Measurements from ENCODE around the gene BOC. TPM values are rescaled to one million over a fixed set of nuclear protein-coding genes. Genes with fewer than 3 reads are reported as not detected.

BOC gene
- total RNA-seq, 2 experiments from 2014 or later: not detected

DNA sequence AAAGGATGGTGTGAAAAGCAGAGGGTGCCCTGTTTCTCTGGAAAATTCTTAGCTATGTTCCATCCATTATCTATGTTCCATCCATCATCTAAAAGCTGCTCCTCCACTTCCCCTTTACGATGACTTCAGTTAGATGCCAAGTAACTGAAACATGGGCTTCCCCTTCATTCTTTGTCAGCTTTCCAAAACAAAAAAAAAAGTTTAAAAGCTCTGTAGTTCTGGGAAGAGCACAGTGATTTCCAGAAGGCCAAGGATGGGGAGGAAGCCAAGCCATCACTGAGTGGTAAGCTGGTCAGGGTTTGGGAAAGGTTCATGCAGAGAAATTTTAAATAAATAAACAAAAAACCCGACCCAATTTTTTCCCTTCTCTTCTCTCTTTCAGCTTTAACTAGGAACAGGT lies 118.4 kb downstream of the BOC start:
- ChIA-PET CTCF (no interaction called here), POLR2A (no interaction called here)
- Mint-ChIP-seq H3K4me1 (ENCODE audit: low read depth) (no peaks in the 10 kb centered on the region), H3K9me3 (no peaks in the 10 kb centered on the region), H3K4me3 (no peak overlapping the region), H3K27me3 (no peaks in the 10 kb centered on the region), H3K27ac (no peak overlapping the region), H3K36me3 (ENCODE audit: low read depth) (peaks cover 52% of the 10 kb centered on the region)
- H3K4me3 ChIP-seq (ENCODE audit: low read length): no peak overlapping the region
- TF ChIP-seq CTCF (IDR thresholded peaks at IDR 0.05): no peak
- DNase-seq: no peak
- no peaks in the 10 kb centered on the region for H3K27me3 ChIP-seq (ENCODE audit: control insufficient read depth in 1 of 2, insufficient read depth in 2 of 2, low read length in 2 of 2)
- H3K27ac ChIP-seq (ENCODE audit: low read depth in 1 of 2, low read length in 2 of 2): no peak overlapping the region
- H3K36me3 ChIP-seq (ENCODE audit: insufficient read depth, low read length): no peaks in the 10 kb centered on the region
- ATAC-seq (ENCODE audit: poor library complexity): no peak
- no peaks in the 10 kb centered on the region for H3K4me1 ChIP-seq (ENCODE audit: insufficient read depth, low read length)
- H3K9me3 ChIP-seq (ENCODE audit: control insufficient read depth in 1 of 2, insufficient read depth in 1 of 2, low read length in 2 of 2): no peaks in the 10 kb centered on the region
- intact Hi-C loops (cut with DNase I, micrococcal nuclease): no loop called here

DNA sequence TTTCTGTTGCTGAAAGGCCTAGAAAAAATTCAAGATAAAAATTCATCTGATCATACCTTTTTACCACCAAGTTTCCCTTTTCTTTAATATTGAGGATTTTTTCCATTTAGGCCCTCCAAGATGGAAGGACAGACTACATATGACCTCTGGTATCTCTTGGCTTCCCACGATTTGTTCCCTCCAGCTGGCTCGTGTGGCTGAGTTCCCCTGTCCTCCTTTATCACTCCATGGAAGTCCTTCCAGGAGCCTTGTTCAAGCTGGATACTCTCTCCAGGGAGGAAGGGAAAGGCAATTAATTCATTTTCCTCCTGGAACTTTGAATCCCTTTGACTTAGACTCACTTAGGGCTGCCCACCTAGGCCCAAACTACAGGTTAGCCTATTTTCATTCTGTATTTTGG lies 119.4 kb downstream of the BOC start:
- no peaks in the 10 kb centered on the region for H3K9me3 Mint-ChIP-seq
- Histone ChIP-seq H3K4me1 (ENCODE audit: insufficient read depth, low read length) (no peaks in the 10 kb centered on the region), H3K9me3 (ENCODE audit: control insufficient read depth in 1 of 2, insufficient read depth in 1 of 2, low read length in 2 of 2) (no peaks in the 10 kb centered on the region), H3K27ac (ENCODE audit: low read depth in 1 of 2, low read length in 2 of 2) (no peak overlapping the region), H3K36me3 (ENCODE audit: insufficient read depth, low read length) (no peaks in the 10 kb centered on the region), H3K4me3 (ENCODE audit: low read length) (no peak overlapping the region), H3K27me3 (ENCODE audit: control insufficient read depth in 1 of 2, insufficient read depth in 2 of 2, low read length in 2 of 2) (no peaks in the 10 kb centered on the region)
- CTCF ChIA-PET: no interaction called here
- DNase-seq (no peak), ATAC-seq (ENCODE audit: poor library complexity) (no peak)
- TF ChIP-seq CTCF (IDR thresholded peaks at IDR 0.05): no peak
- intact Hi-C loops (cut with DNase I, micrococcal nuclease): no loop called here
- H3K27ac Mint-ChIP-seq: no peak overlapping the region
- H3K4me1 Mint-ChIP-seq (ENCODE audit: low read depth): no peaks in the 10 kb centered on the region
- no peak overlapping the region for H3K4me3 Mint-ChIP-seq
- H3K36me3 Mint-ChIP-seq (ENCODE audit: low read depth): peaks cover 46% of the 10 kb centered on the region
- POLR2A ChIA-PET: no interaction called here
- H3K27me3 Mint-ChIP-seq: no peaks in the 10 kb centered on the region

DNA sequence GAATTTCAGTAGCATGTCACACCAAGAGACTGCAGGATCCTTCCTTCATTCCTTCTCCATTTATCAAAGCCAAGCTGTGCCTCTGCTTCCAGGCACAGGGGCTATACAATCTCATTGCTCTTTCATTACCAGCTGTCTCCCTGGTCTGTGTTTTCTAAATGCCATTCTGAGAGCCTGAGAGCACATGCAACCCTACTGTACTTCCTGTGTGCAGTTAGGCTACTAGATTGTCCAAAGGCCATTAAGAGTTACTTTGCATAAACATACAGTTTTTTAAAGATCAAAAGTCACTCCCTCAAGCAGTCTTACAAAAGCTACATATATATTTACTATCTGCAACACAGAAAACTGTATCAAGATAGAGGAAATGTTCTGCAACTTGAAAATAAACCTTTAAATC lies 119.8 kb downstream of the BOC start:
- CTCF ChIA-PET: no interaction called here

More for the DNA sequence above, 119.8 kb downstream of the BOC start:
- DNase-seq (no peak), ATAC-seq (ENCODE audit: poor library complexity) (no peak)
- Histone ChIP-seq H3K9me3 (ENCODE audit: control insufficient read depth in 1 of 2, insufficient read depth in 1 of 2, low read length in 2 of 2) (no peaks in the 10 kb centered on the region), H3K27me3 (ENCODE audit: control insufficient read depth in 1 of 2, insufficient read depth in 2 of 2, low read length in 2 of 2) (no peaks in the 10 kb centered on the region), H3K4me1 (ENCODE audit: insufficient read depth, low read length) (no peaks in the 10 kb centered on the region), H3K36me3 (ENCODE audit: insufficient read depth, low read length) (no peaks in the 10 kb centered on the region), H3K4me3 (ENCODE audit: low read length) (no peak overlapping the region), H3K27ac (ENCODE audit: low read depth in 1 of 2, low read length in 2 of 2) (no peak overlapping the region)
- H3K36me3 Mint-ChIP-seq (ENCODE audit: low read depth): peaks cover 41% of the 10 kb centered on the region
- H3K27ac Mint-ChIP-seq: no peak overlapping the region
- H3K9me3 Mint-ChIP-seq: no peaks in the 10 kb centered on the region
- intact Hi-C loops (cut with DNase I, micrococcal nuclease): no loop called here
- no peaks in the 10 kb centered on the region for H3K27me3 Mint-ChIP-seq
- no peak for TF ChIP-seq CTCF (IDR thresholded peaks at IDR 0.05)
- POLR2A ChIA-PET: no interaction called here
- H3K4me1 Mint-ChIP-seq (ENCODE audit: low read depth): no peaks in the 10 kb centered on the region
- H3K4me3 Mint-ChIP-seq: no peak overlapping the region

Other genes with a start within 250 kb of the BOC start
- 1 to 10 TPM; 4.0 to 4.7 TPM for gene CD200R1, start 236.5 kb upstream of the BOC start, total RNA-seq
- 10 to 100 TPM; 27.0 to 30.3 TPM for gene GTPBP8, start 220.6 kb upstream of the BOC start, total RNA-seq
- 10 to 100 TPM in 1 of 2 experiments, 1 to 10 TPM in 1; 9.7 to 10.0 TPM for gene CFAP44, start 229.9 kb downstream of the BOC start, total RNA-seq

Measured in CD4-positive, alpha-beta T cell (primary cell).